IMR-90 (cell line): ENCODE results near the gene RER1.

Source experiments
- CEBPB ChIP-seq: IDR thresholded peaks from 2 replicates; pipeline ENCODE4 v1.6.1; 2012; ENCODE audit warnings: low read depth, low read length, improper control_type of control experiment
- CTCF ChIP-seq: conservative IDR thresholded peaks from 2 replicates; pipeline ENCODE4 v1.5.1; 2012; ENCODE audit warnings: mild to moderate bottlenecking, low read depth, low read length, improper control_type of control experiment
- ELK1 ChIP-seq: fragments of 150-350 bp; IDR thresholded peaks from 2 replicates; pipeline ENCODE4 v1.6.1; 2016; ENCODE audit warnings: low read depth, mild to moderate bottlenecking, low read length, moderate library complexity, borderline replicate concordance
- FOS ChIP-seq: fragments of 150-350 bp; IDR thresholded peaks from 2 replicates; pipeline ENCODE4 v1.6.1; 2016; ENCODE audit warnings: low read depth, low read length
- MAFK ChIP-seq: IDR thresholded peaks from 2 replicates; pipeline ENCODE4 v1.6.1; 2012; ENCODE audit warnings: low read depth, low read length, improper control_type of control experiment
- MXI1 ChIP-seq: IDR thresholded peaks from 2 replicates; pipeline ENCODE4 v1.6.1; 2012; ENCODE audit warnings: low read depth, mild to moderate bottlenecking, low read length, moderate library complexity, borderline replicate concordance
- NFE2L2 ChIP-seq: fragments of 150-350 bp; IDR thresholded peaks from 2 replicates; pipeline ENCODE4 v1.6.1; 2016; ENCODE audit warnings: low read depth, mild to moderate bottlenecking, low read length
- POLR2A ChIP-seq: IDR thresholded peaks from 2 replicates; pipeline ENCODE4 v1.6.1; 2012; ENCODE audit warnings: mild to moderate bottlenecking, low read depth, low read length
- RAD21 ChIP-seq: IDR thresholded peaks from 2 replicates; pipeline ENCODE4 v1.6.1; 2012; ENCODE audit warnings: low read length, improper control_type of control experiment
- RCOR1 ChIP-seq: IDR thresholded peaks from 2 replicates; pipeline ENCODE4 v1.6.1; 2012; ENCODE audit warnings: mild to moderate bottlenecking, low read length, improper control_type of control experiment; ENCODE audit not compliant: insufficient replicate concordance
- RFX5 ChIP-seq: IDR thresholded peaks from 2 replicates; pipeline ENCODE4 v1.8.0; 2012; ENCODE audit warnings: low read depth, mild to moderate bottlenecking, low read length, moderate library complexity
- SMC3 ChIP-seq: fragments of 150-350 bp; IDR thresholded peaks from 2 replicates; pipeline ENCODE4 v1.6.1; 2016; ENCODE audit warnings: low read depth, mild to moderate bottlenecking, antibody characterized with exemption, low read length, moderate library complexity

- no peak for TF ChIP-seq CTCF
- no peak for TF ChIP-seq FOS
- no peak for TF ChIP-seq POLR2A
- no peak for TF ChIP-seq SMC3
- no peak for TF ChIP-seq RFX5
- TF ChIP-seq MXI1 = no peak
- TF ChIP-seq MAFK = no peak
- no peak for TF ChIP-seq CEBPB
- TF ChIP-seq RAD21 = no peak
- no peak for TF ChIP-seq RCOR1
- no peak for TF ChIP-seq ELK1
- TF ChIP-seq NFE2L2 = no peak
Measured at GRCh38 chr1:2427976-2428375, 36.3 kb downstream of the RER1 start.
